Left ventricle myocardium superior (tissue), 1 donor: ENCODE data around the gene THAP3. TPM values are rescaled to one million over a fixed set of nuclear protein-coding genes. Genes with fewer than 3 reads are reported as not detected.
A peak's percentile ranks its signal among the peaks of the same experiment; 100 is the strongest.

ENCODE experiments used
- ATAC-seq: fragments of 200-7000 bp; cut with Tn5 transposase; one replicate; pipeline ENCODE4 v1.9.1; 2020; ENCODE audit warnings: mild to moderate bottlenecking, moderate library complexity
- DNase-seq: peaks from one replicate; pipeline ENCODE4 v3.0.0-alpha.2; 2020
- intact Hi-C: fragments of 100-400 bp; cut with micrococcal nuclease; formaldehyde crosslinking; loops from one replicate; pipeline ENCODE4 v1.11.0; 2022
- long read RNA-seq: library from polyadenylated mRNA; unstranded; transcript quantifications from one replicate; pipeline ENCODE4 v2.0.0, GENCODE V29; 2021
- total RNA-seq: library from RNA; stranded (reverse); fragmentation: NEBNext Ultra II Directional; extraction: Animal tissue kit (Norgen Biotek cat#: 25700); gene quantifications from one replicate; pipeline ENCODE4 v1.2.1, GENCODE V29; 2021
- donor health status: DM: no; HTN: yes; CAD: no; lungs with severe emphysema.

Gene THAP3, protein sequence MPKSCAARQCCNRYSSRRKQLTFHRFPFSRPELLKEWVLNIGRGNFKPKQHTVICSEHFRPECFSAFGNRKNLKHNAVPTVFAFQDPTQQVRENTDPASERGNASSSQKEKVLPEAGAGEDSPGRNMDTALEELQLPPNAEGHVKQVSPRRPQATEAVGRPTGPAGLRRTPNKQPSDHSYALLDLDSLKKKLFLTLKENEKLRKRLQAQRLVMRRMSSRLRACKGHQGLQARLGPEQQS
- total RNA-seq: 14.9 TPM
- long read RNA-seq, partial matches to known transcripts: 24 of 31 reads
- long read RNA-seq, other reads (novel, unspliced or antisense): 5 of 31 reads

GRCh38 chr1:6624710-6625583, at the start of gene THAP3:
Gene THAP3, plus strand, starts transcription at chr1:6624868. Its CDS starts 351 bp downstream, at chr1:6625219.
- intact Hi-C loops: no loop called here
- ATAC-seq: peak; percentile 95
- DNase-seq: peak; percentile 94

GRCh38 chr1:6577831-6578525, 46.7 kb upstream of the THAP3 start:
- intact Hi-C loops: no loop called here
- no peak for ATAC-seq
- no peak for DNase-seq

DNA sequence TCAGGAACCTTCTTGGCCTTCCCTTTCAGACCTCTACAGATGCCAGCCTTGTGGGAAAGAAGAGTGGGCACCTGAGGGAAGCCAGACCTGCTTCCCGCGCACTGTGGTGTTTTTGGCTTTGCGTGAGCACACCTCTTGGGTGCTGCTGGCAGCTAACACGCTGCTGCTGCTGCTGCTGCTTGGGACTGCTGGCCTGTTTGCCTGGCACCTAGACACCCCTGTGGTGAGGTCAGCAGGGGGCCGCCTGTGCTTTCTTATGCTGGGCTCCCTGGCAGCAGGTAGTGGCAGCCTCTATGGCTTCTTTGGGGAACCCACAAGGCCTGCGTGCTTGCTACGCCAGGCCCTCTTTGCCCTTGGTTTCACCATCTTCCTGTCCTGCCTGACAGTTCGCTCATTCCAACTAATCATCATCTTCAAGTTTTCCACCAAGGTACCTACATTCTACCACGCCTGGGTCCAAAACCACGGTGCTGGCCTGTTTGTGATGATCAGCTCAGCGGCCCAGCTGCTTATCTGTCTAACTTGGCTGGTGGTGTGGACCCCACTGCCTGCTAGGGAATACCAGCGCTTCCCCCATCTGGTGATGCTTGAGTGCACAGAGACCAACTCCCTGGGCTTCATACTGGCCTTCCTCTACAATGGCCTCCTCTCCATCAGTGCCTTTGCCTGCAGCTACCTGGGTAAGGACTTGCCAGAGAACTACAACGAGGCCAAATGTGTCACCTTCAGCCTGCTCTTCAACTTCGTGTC, 45.9 kb upstream of the THAP3 start:
- ATAC-seq: no peak
- no peak for DNase-seq
- intact Hi-C loops: no loop called here

- DNase-seq (peak; percentile 100), ATAC-seq (peak; percentile 97)
- intact Hi-C loops: no loop called here
These were observed 45.1 kb upstream of the THAP3 start, which contains the start of gene ZBTB48 for GRCh38 chr1:6579374-6580118. Gene ZBTB48, plus strand, starts transcription at chr1:6579994. Its CDS starts 616 bp downstream, at chr1:6580610.

- no peak for DNase-seq
- peak; percentile 0 for ATAC-seq
- intact Hi-C loops: no loop called here
These were observed 44.5 kb upstream of the THAP3 start for GRCh38 chr1:6580119-6580592.

GRCh38 chr1:6580593-6581409, 43.9 kb upstream of the THAP3 start:
- intact Hi-C loops: no loop called here
- ATAC-seq (peak; percentile 1), DNase-seq (peak; percentile 35)

DNA sequence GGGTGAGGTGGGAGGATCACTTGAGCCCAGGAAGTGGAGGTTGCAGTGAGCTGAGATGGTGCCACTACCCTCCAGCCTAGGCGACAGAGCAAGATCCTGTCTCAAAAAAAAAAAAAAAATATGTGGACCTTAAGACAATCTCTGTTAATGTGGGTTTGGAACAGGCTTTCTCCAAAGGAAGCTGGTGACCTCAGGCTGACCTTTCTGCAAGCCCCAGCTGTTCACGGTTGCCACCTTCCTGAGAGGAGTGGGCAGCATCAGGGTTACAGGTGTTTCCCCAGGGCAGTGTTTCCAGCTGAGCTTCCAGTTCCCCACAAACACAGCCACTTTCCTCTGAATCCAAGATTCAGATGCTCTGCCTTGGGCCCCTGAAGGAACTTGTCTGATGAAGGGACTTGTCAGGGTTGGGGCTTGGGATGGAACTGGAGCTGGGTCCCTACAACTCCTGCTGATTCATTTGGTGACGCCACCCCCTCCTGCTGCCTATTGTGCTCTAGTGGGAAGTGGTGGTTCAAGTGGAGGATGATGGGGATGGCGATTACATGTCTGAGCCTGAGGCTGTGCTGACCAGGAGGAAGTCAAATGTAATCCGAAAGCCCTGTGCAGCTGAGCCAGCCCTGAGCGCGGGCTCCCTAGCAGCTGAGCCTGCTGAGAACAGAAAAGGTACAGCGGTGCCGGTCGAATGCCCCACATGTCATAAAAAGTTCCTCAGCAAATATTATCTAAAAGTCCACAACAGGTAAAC, 42.9 kb upstream of the THAP3 start:
- DNase-seq: peak; percentile 38
- intact Hi-C loops: no loop called here
- no peak for ATAC-seq

GRCh38 chr1:6582370-6582769, 42.3 kb upstream of the THAP3 start:
- ATAC-seq (no peak), DNase-seq (no peak)
- intact Hi-C loops: no loop called here

DNA sequence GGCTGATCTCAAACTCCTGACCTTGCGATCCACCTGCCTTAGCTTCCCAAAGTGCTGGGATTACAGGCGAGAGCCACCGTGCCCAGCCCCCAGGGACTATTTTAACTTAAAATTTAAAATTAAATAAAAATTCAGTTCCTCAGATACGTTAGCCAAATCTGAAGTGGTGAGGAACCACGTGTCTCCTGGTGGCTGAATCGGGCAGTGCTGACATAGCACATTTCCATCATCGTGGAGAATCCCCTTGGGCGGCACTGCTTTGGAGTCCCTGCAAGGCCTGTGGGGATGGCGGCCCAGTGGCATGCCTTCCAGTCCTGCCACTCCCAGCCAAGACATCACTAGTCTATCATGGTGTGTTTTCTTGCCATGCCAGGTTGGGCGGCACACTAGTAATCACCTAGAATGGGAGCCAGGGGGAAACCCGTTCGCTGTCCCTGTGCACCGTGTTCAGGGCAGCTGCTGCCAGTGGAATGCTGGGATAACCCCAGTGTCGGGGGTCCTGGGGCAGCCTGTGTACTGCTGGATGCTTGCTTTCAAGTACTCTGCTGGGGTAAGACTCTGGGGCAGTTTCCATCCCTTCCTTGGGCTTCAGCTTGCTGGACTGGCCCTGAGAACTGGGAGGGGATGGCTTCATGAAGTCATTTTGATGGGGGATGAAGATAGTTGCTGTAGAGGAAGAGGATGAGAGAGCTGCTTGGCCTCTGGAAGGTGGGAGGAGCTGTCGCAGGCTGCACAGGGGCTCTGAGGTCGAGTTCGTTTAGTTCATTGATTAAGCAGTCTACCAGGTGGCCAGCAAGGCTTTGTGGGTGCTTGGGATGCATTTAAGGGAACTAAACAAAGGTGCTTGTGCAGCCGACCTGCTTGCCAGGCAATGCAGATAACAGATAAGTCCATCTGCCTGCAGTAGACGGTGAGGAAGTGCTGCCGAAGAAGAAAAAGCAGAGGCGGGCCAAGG, 40.3 kb upstream of the THAP3 start:
- intact Hi-C loops: no loop called here
- no peak for ATAC-seq
- no peak for DNase-seq

GRCh38 chr1:6585081-6585722, 39.5 kb upstream of the THAP3 start:
- intact Hi-C loops: no loop called here
- DNase-seq (no peak), ATAC-seq (no peak)

DNA sequence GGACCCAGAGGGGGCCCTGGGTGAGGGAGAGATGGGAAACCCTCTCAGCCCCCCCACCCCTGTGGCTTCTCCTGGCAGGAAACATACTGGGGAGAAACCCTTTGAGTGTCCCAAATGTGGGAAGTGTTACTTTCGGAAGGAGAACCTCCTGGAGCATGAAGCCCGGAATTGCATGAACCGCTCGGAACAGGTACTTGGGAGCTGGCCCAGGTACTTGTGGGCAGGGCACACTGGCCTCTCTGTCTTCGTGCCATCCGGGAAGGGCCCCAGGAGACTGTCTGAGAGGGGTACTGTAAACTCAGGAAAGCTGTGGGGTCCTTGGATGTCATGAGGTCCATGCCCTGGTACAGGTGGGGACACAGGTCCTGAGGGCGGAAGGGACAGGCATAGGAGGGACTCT, 38.8 kb upstream of the THAP3 start:
- no peak for DNase-seq
- intact Hi-C loops: no loop called here
- no peak for ATAC-seq

DNA sequence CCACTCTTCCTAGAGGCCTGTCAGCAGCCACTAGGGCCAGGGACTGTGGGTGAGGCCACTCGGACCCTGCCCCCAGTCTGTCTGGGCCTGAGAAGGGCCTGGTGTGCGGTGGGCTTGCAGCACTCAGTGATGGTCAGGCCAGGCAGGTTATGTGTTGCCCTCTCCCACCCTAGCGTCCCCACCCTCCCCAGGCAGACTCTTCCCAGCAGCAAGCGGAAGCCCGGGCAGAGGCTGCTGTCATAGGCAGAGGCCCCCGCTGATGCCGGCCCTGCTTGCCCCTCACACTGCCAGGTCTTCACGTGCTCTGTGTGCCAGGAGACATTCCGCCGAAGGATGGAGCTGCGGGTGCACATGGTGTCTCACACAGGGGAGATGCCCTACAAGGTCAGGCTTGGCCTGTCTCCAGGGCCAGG, 38.3 kb upstream of the THAP3 start:
- peak; percentile 17 for ATAC-seq
- intact Hi-C loops: no loop called here
- DNase-seq: no peak

GRCh38 chr1:6587261-6588005, 37.2 kb upstream of the THAP3 start:
- DNase-seq (peak; percentile 87), ATAC-seq (peak; percentile 87)
- intact Hi-C loops: no loop called here

DNA sequence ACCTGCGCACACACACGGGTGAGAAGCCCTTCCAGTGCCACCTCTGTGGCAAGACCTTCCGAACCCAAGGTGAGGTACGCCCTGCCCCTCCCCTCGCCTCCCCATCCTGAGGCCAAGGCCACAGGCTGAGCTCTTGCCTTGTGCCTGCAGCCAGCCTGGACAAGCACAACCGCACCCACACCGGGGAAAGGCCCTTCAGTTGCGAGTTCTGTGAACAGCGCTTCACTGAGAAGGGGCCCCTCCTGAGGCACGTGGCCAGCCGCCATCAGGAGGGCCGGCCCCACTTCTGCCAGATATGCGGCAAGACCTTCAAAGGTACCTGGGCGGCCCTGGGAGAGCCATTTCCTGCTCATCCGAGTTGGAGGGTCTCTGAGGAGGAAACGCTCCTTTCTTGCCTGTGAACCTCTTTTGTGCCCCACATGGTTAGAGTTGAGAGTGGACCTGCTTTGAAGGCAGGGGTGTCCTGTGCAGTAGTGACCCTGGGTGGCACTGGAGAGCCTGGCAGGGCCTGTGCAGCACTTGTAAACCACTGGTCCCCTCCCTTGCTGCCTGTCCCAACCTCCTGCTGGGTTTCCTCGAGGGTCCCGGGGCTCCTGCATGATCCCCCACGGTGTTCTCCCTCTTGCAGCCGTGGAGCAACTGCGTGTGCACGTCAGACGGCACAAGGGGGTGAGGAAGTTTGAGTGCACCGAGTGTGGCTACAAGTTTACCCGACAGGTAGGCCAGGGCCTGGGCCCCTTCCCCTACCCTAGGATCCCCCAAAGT, 36.4 kb upstream of the THAP3 start:
- DNase-seq (no peak), ATAC-seq (no peak)
- intact Hi-C loops: no loop called here
